ENCODE measurements around the gene SOX6. TPM values are rescaled to one million over a fixed set of nuclear protein-coding genes. Genes with fewer than 3 reads are reported as not detected.

Gene SOX6
- total RNA-seq, 1 experiment from 2014 or later = not detected

DNA sequence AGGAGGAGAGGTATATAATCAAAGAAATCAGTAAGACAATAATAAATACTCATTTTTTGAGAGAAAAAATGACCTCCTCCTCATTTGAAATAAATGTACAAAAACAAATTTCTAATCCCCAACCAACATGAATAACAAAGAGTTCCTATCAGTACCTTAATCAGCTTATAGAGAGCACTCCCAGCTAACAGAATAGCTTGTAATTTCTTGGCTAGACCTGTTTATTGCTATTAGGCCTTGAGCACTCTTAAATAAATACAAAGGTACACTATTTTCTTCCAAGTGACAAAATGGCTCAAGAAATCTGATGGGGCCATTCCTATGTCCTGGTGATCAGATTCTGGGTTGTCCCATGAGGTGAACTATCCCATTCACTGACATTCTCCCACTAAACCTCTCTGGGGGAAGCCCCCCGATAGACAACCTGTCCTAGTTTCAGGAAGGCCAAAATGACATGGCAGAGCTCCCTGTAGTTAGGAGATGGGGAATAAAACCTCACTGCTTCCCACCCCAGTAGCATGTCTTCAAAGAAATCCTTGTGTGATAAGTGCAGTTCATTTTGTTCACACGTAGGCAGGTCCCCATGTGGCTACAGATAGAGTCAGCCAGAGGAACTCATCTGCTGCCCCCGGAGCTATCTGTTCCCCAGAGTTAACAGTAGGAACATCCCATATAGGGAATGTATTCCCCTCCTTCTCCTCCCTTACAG, 385.7 kb downstream of the SOX6 start:
- Histone ChIP-seq H2BK120ac (ENCODE audit: low read depth, low read length, poor library complexity, severe bottlenecking) (no peak overlapping the region), H3K4me1 (ENCODE audit: insufficient read depth, low read length) (no peaks in the 10 kb centered on the region), H3K9ac (ENCODE audit: extremely low read depth, insufficient read length, low read length) (no peak overlapping the region), H3K9me3 (ENCODE audit: control insufficient read depth, low read depth, low read length) (no peaks in the 10 kb centered on the region), H3K14ac (ENCODE audit: insufficient read depth, low read length) (no peak overlapping the region), H3K27me3 (ENCODE audit: insufficient read depth, low read length) (no peaks in the 10 kb centered on the region), H3K79me1 (ENCODE audit: insufficient read depth, low read depth, low read length, poor library complexity, severe bottlenecking) (no peaks in the 10 kb centered on the region), H4K91ac (ENCODE audit: insufficient read length, low read depth, low read length) (no peak overlapping the region), H3K4ac (ENCODE audit: low read depth, low read length) (no peak overlapping the region), H3K56ac (ENCODE audit: insufficient read length, low read depth, low read length) (no peak overlapping the region), H3T11ph (ENCODE audit: low read length) (no peak overlapping the region), H4K5ac (ENCODE audit: insufficient read length, low read depth, low read length) (no peak overlapping the region), H2AFZ (ENCODE audit: low read length) (no peak overlapping the region), H3K23me2 (ENCODE audit: insufficient read length, low read depth, low read length, poor library complexity, severe bottlenecking) (no peaks in the 10 kb centered on the region), H3K23ac (ENCODE audit: insufficient read length, low read depth, low read length) (no peak overlapping the region), H2BK5ac (ENCODE audit: insufficient read length, low read length) (no peak overlapping the region), H2BK12ac (ENCODE audit: insufficient read length, low read depth, low read length) (no peak overlapping the region), H4K8ac (replicated peaks; ENCODE audit: insufficient read length, low read depth, low read length) (no peak overlapping the region), H4K20me1 (ENCODE audit: control insufficient read depth, insufficient read depth, insufficient read length) (no peaks in the 10 kb centered on the region), H3K27ac (ENCODE audit: insufficient read length, low read depth, low read length) (no peak overlapping the region), H3K18ac (ENCODE audit: insufficient read length, low read depth, low read length) (no peak overlapping the region), H2BK20ac (ENCODE audit: low read depth, low read length, poor library complexity, severe bottlenecking) (no peak overlapping the region), H3K4me2 (ENCODE audit: insufficient read depth, insufficient read length, low read length) (no peak overlapping the region), H2BK15ac (ENCODE audit: low read depth, low read length) (no peak overlapping the region), H3K79me2 (ENCODE audit: insufficient read depth, low read length) (no peaks in the 10 kb centered on the region), H2AK5ac (ENCODE audit: insufficient read length, low read length) (no peak overlapping the region)
- Mint-ChIP-seq H3K36me3 (ENCODE audit: insufficient read depth in 1 of 3, low read depth in 3 of 3) (no peaks in the 10 kb centered on the region), H3K27ac (no peak overlapping the region), H3K27me3 (ENCODE audit: low read depth) (peaks cover 6% of the 10 kb centered on the region), H3K9me3 (no peaks in the 10 kb centered on the region), H3K4me3 (no peak overlapping the region), H3K4me1 (peaks cover 10 to 16% of the 10 kb centered on the region in 2 experiments)
- DNase-seq = no peak
- TF ChIP-seq, protein P1, sequence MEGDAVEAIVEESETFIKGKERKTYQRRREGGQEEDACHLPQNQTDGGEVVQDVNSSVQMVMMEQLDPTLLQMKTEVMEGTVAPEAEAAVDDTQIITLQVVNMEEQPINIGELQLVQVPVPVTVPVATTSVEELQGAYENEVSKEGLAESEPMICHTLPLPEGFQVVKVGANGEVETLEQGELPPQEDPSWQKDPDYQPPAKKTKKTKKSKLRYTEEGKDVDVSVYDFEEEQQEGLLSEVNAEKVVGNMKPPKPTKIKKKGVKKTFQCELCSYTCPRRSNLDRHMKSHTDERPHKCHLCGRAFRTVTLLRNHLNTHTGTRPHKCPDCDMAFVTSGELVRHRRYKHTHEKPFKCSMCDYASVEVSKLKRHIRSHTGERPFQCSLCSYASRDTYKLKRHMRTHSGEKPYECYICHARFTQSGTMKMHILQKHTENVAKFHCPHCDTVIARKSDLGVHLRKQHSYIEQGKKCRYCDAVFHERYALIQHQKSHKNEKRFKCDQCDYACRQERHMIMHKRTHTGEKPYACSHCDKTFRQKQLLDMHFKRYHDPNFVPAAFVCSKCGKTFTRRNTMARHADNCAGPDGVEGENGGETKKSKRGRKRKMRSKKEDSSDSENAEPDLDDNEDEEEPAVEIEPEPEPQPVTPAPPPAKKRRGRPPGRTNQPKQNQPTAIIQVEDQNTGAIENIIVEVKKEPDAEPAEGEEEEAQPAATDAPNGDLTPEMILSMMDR (conservative IDR thresholded peaks at IDR 0.05) = no peak
- WGBS (ENCODE audit: extremely low coverage, insufficient read length, low lambda C conversion rate) = no CpG with 5 or more reads among the region's 3 CpGs
